Activated T-cell treated with anti-CD3 and anti-CD28 coated beads, Interleukin-2, amount 50 U/mL, for 1 hour (primary cell): Measurements from ENCODE around the gene CALHM6.

Experiments
- DNase-seq: peaks from one replicate; pipeline ENCODE4 v3.0.0-alpha.2; 2020

CALHM6 gene

GRCh38 chr6:116461331-116461931 lies at the start of gene CALHM6:
Gene CALHM6 (plus strand): TSS chr6:116461375. CDS start chr6:116461930, 555 bp downstream.
- DNase-seq = no peak

GRCh38 chr6:116412270-116412669 lies 48.9 kb upstream of the CALHM6 start:
- DNase-seq = no peak

- DNase-seq = no peak
These were observed 47.8 kb upstream of the CALHM6 start for GRCh38 chr6:116413357-116413756.

- no peak for DNase-seq
These were observed 43.5 kb upstream of the CALHM6 start for GRCh38 chr6:116417661-116418060.

- no peak for DNase-seq
These were observed 41.9 kb upstream of the CALHM6 start for GRCh38 chr6:116419069-116419786.

- no peak for DNase-seq
These were observed 40.8 kb upstream of the CALHM6 start for GRCh38 chr6:116420341-116420740.

GRCh38 chr6:116422238-116422637 lies 38.9 kb upstream of the CALHM6 start:
- no peak for DNase-seq

- DNase-seq = no peak
These were observed 37.2 kb upstream of the CALHM6 start for GRCh38 chr6:116424001-116424400.

- no peak for DNase-seq
These were observed 34.6 kb upstream of the CALHM6 start for GRCh38 chr6:116426551-116426950.

- no peak for DNase-seq
These were observed 32.1 kb upstream of the CALHM6 start for GRCh38 chr6:116429111-116429510.

GRCh38 chr6:116430860-116431259 lies 30.3 kb upstream of the CALHM6 start:
- DNase-seq = no peak

GRCh38 chr6:116431964-116432595 lies 29.1 kb upstream of the CALHM6 start:
- DNase-seq = no peak

- DNase-seq = no peak
These were observed 27.9 kb upstream of the CALHM6 start for GRCh38 chr6:116433206-116433712.

- no peak for DNase-seq
These were observed 27.0 kb upstream of the CALHM6 start for GRCh38 chr6:116434056-116434725.

GRCh38 chr6:116436586-116436985 lies 24.6 kb upstream of the CALHM6 start:
- no peak for DNase-seq

- no peak for DNase-seq
These were observed 23.5 kb upstream of the CALHM6 start for GRCh38 chr6:116437656-116438055.

GRCh38 chr6:116438590-116439448 lies 22.4 kb upstream of the CALHM6 start:
- DNase-seq = no peak

GRCh38 chr6:116439522-116440051 lies 21.6 kb upstream of the CALHM6 start:
- no peak for DNase-seq

GRCh38 chr6:116443105-116443504 lies 18.1 kb upstream of the CALHM6 start:
- DNase-seq = no peak

- no peak for DNase-seq
These were observed 17.1 kb upstream of the CALHM6 start for GRCh38 chr6:116444092-116444491.

- no peak for DNase-seq
These were observed 16.6 kb upstream of the CALHM6 start for GRCh38 chr6:116444575-116444974.

- DNase-seq = no peak
These were observed 16.1 kb upstream of the CALHM6 start for GRCh38 chr6:116445102-116445501.
